CD4-positive, alpha-beta memory T cell (primary cell): Measurements from ENCODE around the gene COL26A1. TPM values are rescaled to one million over a fixed set of nuclear protein-coding genes. Genes with fewer than 3 reads are reported as not detected.
A peak's percentile ranks its signal among the peaks of the same experiment; 100 is the strongest.

Experiments used
- CTCF ChIA-PET: fragments of 350-600 bp; sonication (Branson Sonifier 250); formaldehyde crosslinking; loops from one replicate; lab custom pipeline; 2021; ENCODE audit warnings: inconsistent platforms; ENCODE audit not compliant: partially characterized antibody; lab: Charles Lee
- POLR2A ChIA-PET: fragments of 350-600 bp; sonication (Branson Sonifier 250); formaldehyde crosslinking; loops from one replicate; lab custom pipeline; 2021; ENCODE audit not compliant: partially characterized antibody; lab: Charles Lee
- DNase-seq, 5 donors: peaks; one replicate each; pipeline versions ENCODE4 v3.0.0 to v3.0.0-alpha.2; 2020 to 2022; ENCODE audit warnings: mixed read lengths in 1 of 5
- H3K27ac ChIP-seq: one replicate; pipeline ENCODE4 v1.7.0; 2013; ENCODE audit warnings: low read depth, low read length
- H3K27me3 ChIP-seq: 2 replicates; pipeline ENCODE4 v1.7.0; 2013; ENCODE audit warnings: mild to moderate bottlenecking, low read length, moderate library complexity; ENCODE audit not compliant: insufficient read depth
- H3K36me3 ChIP-seq: 2 replicates; pipeline ENCODE4 v1.7.0; 2013; ENCODE audit warnings: mild to moderate bottlenecking, low read length, moderate library complexity; ENCODE audit not compliant: insufficient read depth
- H3K4me1 ChIP-seq: 2 replicates; pipeline ENCODE4 v1.7.0; 2013; ENCODE audit warnings: mild to moderate bottlenecking, low read length, moderate library complexity; ENCODE audit not compliant: insufficient read depth
- H3K4me3 ChIP-seq, 2 donors: one replicate each; pipeline ENCODE4 v1.7.0; 2013; ENCODE audit warnings: low read length in 2 of 2, mild to moderate bottlenecking in 1 of 2
- H3K9me3 ChIP-seq, 2 donors: one replicate each; pipeline ENCODE4 v1.7.0; 2013; ENCODE audit warnings: low read length in 2 of 2, control low read depth in 1 of 2; ENCODE audit not compliant: control insufficient read depth in 1 of 2
- H3K27ac Mint-ChIP-seq, 7 donors: one replicate each; pipeline ENCODE4 v1.8.0; 2020 to 2021; ENCODE audit warnings: mixed read lengths in 7 of 7, mild to moderate bottlenecking in 6 of 7, inconsistent platforms in 3 of 7, moderate library complexity in 3 of 7
- H3K27me3 Mint-ChIP-seq, 2 donors: one replicate each; pipeline ENCODE4 v1.8.0; 2020 to 2021; ENCODE audit warnings: mixed read lengths in 2 of 2
- H3K36me3 Mint-ChIP-seq, 2 donors: one replicate each; pipeline ENCODE4 v1.8.0; 2020 to 2021; ENCODE audit warnings: mixed read lengths in 2 of 2, inconsistent platforms in 1 of 2, mild to moderate bottlenecking in 1 of 2
- H3K4me1 Mint-ChIP-seq, 4 donors: one replicate each; pipeline ENCODE4 v1.8.0; 2020 to 2021; ENCODE audit warnings: mixed read lengths in 4 of 4, mild to moderate bottlenecking in 1 of 4
- H3K4me3 Mint-ChIP-seq, 8 donors: one replicate each; pipeline ENCODE4 v1.8.0; 2020 to 2021; ENCODE audit warnings: mixed read lengths in 8 of 8, mild to moderate bottlenecking in 7 of 8, moderate library complexity in 6 of 8, inconsistent platforms in 3 of 8
- H3K9me3 Mint-ChIP-seq, 8 donors: one replicate each; pipeline ENCODE4 v1.8.0; 2020 to 2021; ENCODE audit warnings: mixed read lengths in 8 of 8, mild to moderate bottlenecking in 5 of 8, inconsistent platforms in 3 of 8, moderate library complexity in 1 of 8
- intact Hi-C: fragments of 100-400 bp; cut with micrococcal nuclease; formaldehyde crosslinking; loops from one replicate; pipeline ENCODE4 v1.15.1; 2023
- polyA plus RNA-seq, 2 donors: library from polyadenylated mRNA; unstranded; fragments of 300-500 nt; fragmentation: Illumina TruSeq; gene quantifications; one replicate each; pipeline ENCODE4 v1.2.3, GENCODE V29; 2021
- total RNA-seq, 2 experiments: library from RNA; stranded (reverse); gene quantifications; one replicate each; pipeline ENCODE4 v1.2.3, GENCODE V29; 2021

The COL26A1 gene
- total and polyA plus RNA-seq, 4 experiments from 2014 or later: not detected

GRCh38 chr7:101534015-101534803 is 171.5 kb downstream of the COL26A1 start:
- Mint-ChIP-seq H3K9me3 (peaks cover 0 to 5% (median 0%) of the 10 kb centered on the region in 8 donors), H3K27ac (no peak overlapping the region), H3K27me3 (peaks cover 9 to 16% of the 10 kb centered on the region in 2 donors), H3K4me3 (no peak overlapping the region), H3K36me3 (no peaks in the 10 kb centered on the region), H3K4me1 (peaks cover 0 to 1% (median 0%) of the 10 kb centered on the region in 4 donors)
- intact Hi-C loops: no loop called here
- POLR2A ChIA-PET: no interaction called here
- CTCF ChIA-PET: no interaction called here
- Histone ChIP-seq H3K36me3 (no peaks in the 10 kb centered on the region), H3K27me3 (no peaks in the 10 kb centered on the region), H3K4me1 (no peaks in the 10 kb centered on the region), H3K9me3 (no peaks in the 10 kb centered on the region), H3K4me3 (no peak overlapping the region), H3K27ac (no peak overlapping the region)
- no peak for DNase-seq

DNA sequence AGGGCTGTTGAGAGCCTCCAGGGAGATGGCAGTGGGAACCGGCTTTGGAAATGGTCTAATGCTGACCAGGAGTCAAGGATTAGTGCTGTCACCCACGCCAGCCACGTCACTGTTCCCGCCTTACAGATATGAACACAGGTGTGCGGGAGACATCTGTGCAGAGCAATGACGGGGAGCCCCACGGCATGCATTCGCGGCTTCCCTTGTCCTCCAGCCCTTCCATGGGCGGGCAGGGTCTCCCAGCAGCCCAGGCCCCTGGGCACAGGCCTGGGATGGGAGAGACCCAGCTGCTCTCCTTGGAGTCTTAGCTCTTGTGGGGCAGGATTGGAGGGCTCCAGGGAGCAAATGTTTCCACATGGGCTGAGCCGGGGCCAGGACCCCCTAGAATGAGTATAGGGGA is 172.2 kb downstream of the COL26A1 start:
- no peaks in the 10 kb centered on the region for H3K27me3 ChIP-seq
- H3K36me3 ChIP-seq: no peaks in the 10 kb centered on the region
- DNase-seq: no peak
- Mint-ChIP-seq H3K9me3 (peaks cover 0 to 1% (median 0%) of the 10 kb centered on the region in 8 donors), H3K4me1 (peaks cover 0 to 1% (median 0%) of the 10 kb centered on the region in 4 donors), H3K36me3 (no peaks in the 10 kb centered on the region), H3K4me3 (no peak overlapping the region), H3K27ac (no peak overlapping the region), H3K27me3 (peaks cover 5 to 13% of the 10 kb centered on the region in 2 donors)
- no peaks in the 10 kb centered on the region for H3K4me1 ChIP-seq
- ChIA-PET POLR2A (no interaction called here), CTCF (interaction anchor here (1.0 kb wide), 1 partner anchor 10 kb away, joined by 4 read pairs; no protein-coding TSS in a partner anchor)
- no peak overlapping the region for H3K27ac ChIP-seq
- no peak overlapping the region for H3K4me3 ChIP-seq
- intact Hi-C loops: no loop called here
- H3K9me3 ChIP-seq: no peaks in the 10 kb centered on the region

- Mint-ChIP-seq H3K4me1 (peaks cover 0 to 1% (median 0%) of the 10 kb centered on the region in 4 donors), H3K36me3 (no peaks in the 10 kb centered on the region), H3K9me3 (no peaks in the 10 kb centered on the region), H3K27me3 (peaks cover 5 to 10% of the 10 kb centered on the region in 2 donors), H3K4me3 (no peak overlapping the region), H3K27ac (no peak overlapping the region)
- H3K4me3 ChIP-seq: no peak overlapping the region
- no peak for DNase-seq
- H3K4me1 ChIP-seq: no peaks in the 10 kb centered on the region
- intact Hi-C loops: no loop called here
- CTCF ChIA-PET: interaction anchor here (0.9 to 1.0 kb wide), 2 partner anchors 10 to 11 kb away, joined by 3 to 4 read pairs; no protein-coding TSS in a partner anchor
- H3K27ac ChIP-seq: no peak overlapping the region
- H3K36me3 ChIP-seq: no peaks in the 10 kb centered on the region
- no peaks in the 10 kb centered on the region for H3K27me3 ChIP-seq
- no peaks in the 10 kb centered on the region for H3K9me3 ChIP-seq
- POLR2A ChIA-PET: no interaction called here
These were observed 172.7 kb downstream of the COL26A1 start for GRCh38 chr7:101535351-101535751.

- Mint-ChIP-seq H3K9me3 (no peaks in the 10 kb centered on the region), H3K36me3 (no peaks in the 10 kb centered on the region), H3K27me3 (peaks cover 3 to 9% of the 10 kb centered on the region in 2 donors), H3K27ac (no peak overlapping the region), H3K4me3 (no peak overlapping the region), H3K4me1 (peaks cover 0 to 1% (median 0%) of the 10 kb centered on the region in 4 donors)
- CTCF ChIA-PET: interaction anchor here (0.9 kb wide), 1 partner anchor 10 kb away, joined by 3 read pairs; no protein-coding TSS in a partner anchor
- Histone ChIP-seq H3K27ac (no peak overlapping the region), H3K4me1 (no peaks in the 10 kb centered on the region), H3K4me3 (no peak overlapping the region), H3K9me3 (no peaks in the 10 kb centered on the region), H3K27me3 (no peaks in the 10 kb centered on the region), H3K36me3 (no peaks in the 10 kb centered on the region)
- DNase-seq: no peak
- intact Hi-C loops: no loop called here
- POLR2A ChIA-PET: no interaction called here
These were observed 173.6 kb downstream of the COL26A1 start for GRCh38 chr7:101536232-101536631.

DNA sequence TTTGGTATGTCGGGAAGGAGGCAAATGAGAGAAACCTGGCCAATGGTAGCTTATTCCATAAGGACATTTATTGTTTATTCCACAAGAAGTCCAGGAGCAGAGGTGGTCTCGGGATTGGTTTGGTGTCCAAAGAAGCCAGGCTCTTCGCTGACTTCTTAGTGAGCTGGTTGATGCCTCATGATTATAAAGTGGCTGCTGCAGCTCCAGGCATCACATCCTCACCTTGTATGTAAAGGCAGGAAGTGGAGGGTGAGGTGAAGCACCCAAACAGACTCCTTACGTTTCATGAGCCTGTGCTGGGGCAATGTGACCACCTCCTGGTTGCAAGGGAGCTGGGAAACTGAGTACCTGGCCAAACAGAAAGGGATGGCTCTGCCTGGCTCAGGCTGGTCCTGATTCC is 174.0 kb downstream of the COL26A1 start:
- POLR2A ChIA-PET: no interaction called here
- Histone ChIP-seq H3K27ac (no peak overlapping the region), H3K36me3 (no peaks in the 10 kb centered on the region), H3K9me3 (no peaks in the 10 kb centered on the region), H3K4me3 (no peak overlapping the region), H3K4me1 (no peaks in the 10 kb centered on the region), H3K27me3 (no peaks in the 10 kb centered on the region)
- intact Hi-C loops: no loop called here
- Mint-ChIP-seq H3K9me3 (no peaks in the 10 kb centered on the region), H3K4me1 (peaks cover 0 to 1% (median 0%) of the 10 kb centered on the region in 4 donors), H3K4me3 (no peak overlapping the region), H3K27ac (no peak overlapping the region), H3K27me3 (peaks cover 3 to 8% of the 10 kb centered on the region in 2 donors), H3K36me3 (no peaks in the 10 kb centered on the region)
- DNase-seq: no peak
- CTCF ChIA-PET: no interaction called here

DNA sequence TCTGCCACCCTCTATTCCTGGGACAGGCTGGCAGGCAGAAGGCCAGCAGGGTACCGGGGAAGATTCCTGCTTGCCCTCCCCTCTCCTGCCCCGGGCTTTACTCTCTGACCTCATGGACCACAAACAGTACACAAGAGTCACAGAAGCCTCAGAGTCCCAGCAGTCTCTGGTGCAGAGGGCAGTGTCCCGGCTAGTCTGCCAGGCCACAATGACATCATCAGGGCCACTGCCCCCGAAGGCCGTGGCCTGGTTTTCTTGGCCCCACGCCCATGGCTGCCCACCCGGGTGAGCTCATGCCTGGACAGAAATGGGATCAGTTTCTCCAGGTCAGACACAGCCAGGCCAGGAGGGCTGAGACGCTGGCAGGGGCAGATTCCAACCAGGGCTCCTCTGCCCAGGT is 174.5 kb downstream of the COL26A1 start:
- Histone ChIP-seq H3K9me3 (no peaks in the 10 kb centered on the region), H3K27ac (no peak overlapping the region), H3K4me1 (no peaks in the 10 kb centered on the region), H3K27me3 (no peaks in the 10 kb centered on the region), H3K4me3 (no peak overlapping the region), H3K36me3 (no peaks in the 10 kb centered on the region)
- Mint-ChIP-seq H3K36me3 (no peaks in the 10 kb centered on the region), H3K9me3 (no peaks in the 10 kb centered on the region), H3K27me3 (peaks cover 3 to 8% of the 10 kb centered on the region in 2 donors), H3K4me3 (no peak overlapping the region), H3K27ac (no peak overlapping the region), H3K4me1 (peaks cover 0 to 1% (median 0%) of the 10 kb centered on the region in 4 donors)
- no peak for DNase-seq
- ChIA-PET POLR2A (no interaction called here), CTCF (no interaction called here)
- intact Hi-C loops: no loop called here

DNA sequence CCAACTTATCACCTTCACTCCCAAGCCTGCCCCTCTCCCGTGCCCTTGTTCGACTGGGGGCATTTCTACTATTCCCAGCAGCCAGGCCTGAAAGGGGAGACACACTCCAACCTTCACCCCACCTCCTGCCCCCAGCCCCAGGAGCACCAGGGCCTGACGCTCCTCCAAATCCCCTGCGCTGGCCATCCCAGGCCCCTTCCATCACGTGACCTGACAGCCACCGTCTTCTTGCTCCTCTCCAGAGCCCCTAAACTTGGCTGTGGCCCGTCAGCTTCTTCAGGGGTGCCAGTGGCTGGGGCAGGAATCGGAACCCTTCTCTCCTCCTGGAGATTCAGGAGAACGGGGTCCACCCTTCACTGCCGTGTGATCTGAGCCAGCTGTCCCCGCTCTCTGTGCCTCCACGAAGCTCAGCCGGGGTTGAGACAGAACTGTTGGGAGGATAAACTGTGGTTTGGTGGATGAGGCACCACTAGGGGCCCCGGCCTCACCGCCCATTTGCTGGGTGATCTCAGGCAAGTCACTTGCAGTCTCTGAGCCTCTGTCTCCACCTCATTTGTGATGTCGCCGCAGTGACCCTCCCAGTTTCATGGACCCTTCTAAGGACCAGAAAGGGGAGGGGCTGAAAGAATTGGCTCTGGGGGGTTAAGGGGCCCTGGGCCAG is 175.4 kb downstream of the COL26A1 start:
- no peaks in the 10 kb centered on the region for H3K36me3 Mint-ChIP-seq
- peak overlapping the region in 1 of 7 donors; percentile 57 for H3K27ac Mint-ChIP-seq
- H3K27me3 Mint-ChIP-seq: peaks cover 2 to 6% of the 10 kb centered on the region in 2 donors
- Histone ChIP-seq H3K4me3 (no peak overlapping the region), H3K36me3 (no peaks in the 10 kb centered on the region), H3K9me3 (no peaks in the 10 kb centered on the region), H3K27me3 (no peaks in the 10 kb centered on the region), H3K27ac (no peak overlapping the region), H3K4me1 (no peaks in the 10 kb centered on the region)
- H3K4me1 Mint-ChIP-seq: peaks cover 0 to 4% (median 1%) of the 10 kb centered on the region in 4 donors
- intact Hi-C loops: loop anchor here (2.0 kb wide), 1 partner anchor 173 kb away; no protein-coding TSS in a partner anchor
- H3K4me3 Mint-ChIP-seq: no peak overlapping the region
- DNase-seq: no peak
- POLR2A ChIA-PET: no interaction called here
- CTCF ChIA-PET: interaction anchor here (1.5 kb wide), 1 partner anchor 20 kb away, joined by 4 read pairs; no protein-coding TSS in a partner anchor
- H3K9me3 Mint-ChIP-seq: no peaks in the 10 kb centered on the region
